Measurements from ENCODE around the gene AKR1A1.

DNA sequence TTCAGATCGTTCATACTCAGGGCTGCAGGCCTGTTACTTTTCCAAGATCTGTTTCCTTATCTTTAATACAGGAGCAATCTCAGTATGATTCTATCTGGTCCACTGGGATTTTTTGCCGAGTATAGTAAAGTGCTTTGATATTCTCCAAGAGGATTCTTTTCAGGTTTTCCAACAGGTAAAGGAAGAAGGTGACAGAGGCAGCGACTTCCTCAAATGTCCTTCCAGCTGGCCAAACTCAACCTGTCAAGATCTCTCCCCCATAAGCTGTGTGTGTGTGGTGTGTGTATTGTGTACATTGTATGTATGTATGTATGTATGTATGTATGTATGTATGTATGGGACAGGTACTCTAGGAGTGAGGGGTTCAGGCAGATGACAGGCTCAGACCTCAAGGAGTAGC, 1.1 kb downstream of the AKR1A1 start:
- TF ChIP-seq, protein P1, sequence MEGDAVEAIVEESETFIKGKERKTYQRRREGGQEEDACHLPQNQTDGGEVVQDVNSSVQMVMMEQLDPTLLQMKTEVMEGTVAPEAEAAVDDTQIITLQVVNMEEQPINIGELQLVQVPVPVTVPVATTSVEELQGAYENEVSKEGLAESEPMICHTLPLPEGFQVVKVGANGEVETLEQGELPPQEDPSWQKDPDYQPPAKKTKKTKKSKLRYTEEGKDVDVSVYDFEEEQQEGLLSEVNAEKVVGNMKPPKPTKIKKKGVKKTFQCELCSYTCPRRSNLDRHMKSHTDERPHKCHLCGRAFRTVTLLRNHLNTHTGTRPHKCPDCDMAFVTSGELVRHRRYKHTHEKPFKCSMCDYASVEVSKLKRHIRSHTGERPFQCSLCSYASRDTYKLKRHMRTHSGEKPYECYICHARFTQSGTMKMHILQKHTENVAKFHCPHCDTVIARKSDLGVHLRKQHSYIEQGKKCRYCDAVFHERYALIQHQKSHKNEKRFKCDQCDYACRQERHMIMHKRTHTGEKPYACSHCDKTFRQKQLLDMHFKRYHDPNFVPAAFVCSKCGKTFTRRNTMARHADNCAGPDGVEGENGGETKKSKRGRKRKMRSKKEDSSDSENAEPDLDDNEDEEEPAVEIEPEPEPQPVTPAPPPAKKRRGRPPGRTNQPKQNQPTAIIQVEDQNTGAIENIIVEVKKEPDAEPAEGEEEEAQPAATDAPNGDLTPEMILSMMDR (IDR thresholded peaks at IDR 0.05), result no peak
- no peak for TF ChIP-seq POLR2A (IDR thresholded peaks at IDR 0.05)
